Activated CD8-positive, alpha-beta T cell treated with anti-CD3 and anti-CD28 coated beads, Interleukin-2, amount 10 ng/mL, durations not matched to agents 7 days and 5 days (primary cell): Measurements from ENCODE around the gene TRIM54. TPM values are rescaled to one million over a fixed set of nuclear protein-coding genes. Genes with fewer than 3 reads are reported as not detected.
"Not testable (repeated sequence)": the region's sequence is repeated elsewhere in the genome, so short reads cannot be mapped to it uniquely, and the experiment has no call there.

ENCODE experiments used
- ATAC-seq: fragments of 150-1000 bp; cut with Tn5 transposase; one replicate; pipeline ENCODE4 v1.10.0; 2021; ENCODE audit warnings: moderate library complexity
- CTCF ChIA-PET: fragments of 350-600 bp; sonication (Branson Sonifier 250); formaldehyde crosslinking; loops from one replicate; lab custom pipeline; 2021; ENCODE audit warnings: antibody characterized with exemption; lab: Charles Lee
- POLR2A ChIA-PET: fragments of 350-600 bp; sonication (Branson Sonifier 250); formaldehyde crosslinking; loops from one replicate; lab custom pipeline; 2021; ENCODE audit warnings: antibody characterized with exemption; lab: Charles Lee
- DNase-seq: peaks from one replicate; pipeline ENCODE4 v3.0.0-alpha.2; 2020
- H3K27ac Mint-ChIP-seq: one replicate; pipeline ENCODE4 v1.8.0; 2021; ENCODE audit warnings: mild to moderate bottlenecking, mixed read lengths
- H3K27me3 Mint-ChIP-seq: one replicate; pipeline ENCODE4 v1.8.0; 2021; ENCODE audit warnings: low read depth, mixed read lengths
- H3K36me3 Mint-ChIP-seq: one replicate; pipeline ENCODE4 v1.8.0; 2021; ENCODE audit warnings: low read depth, mixed read lengths
- H3K4me1 Mint-ChIP-seq: one replicate; pipeline ENCODE4 v1.8.0; 2021; ENCODE audit warnings: low read depth, mixed read lengths
- H3K4me3 Mint-ChIP-seq: one replicate; pipeline ENCODE4 v1.8.0; 2021; ENCODE audit warnings: mild to moderate bottlenecking, mixed read lengths
- H3K9me3 Mint-ChIP-seq: one replicate; pipeline ENCODE4 v1.8.0; 2022; ENCODE audit warnings: mixed read lengths; ENCODE audit not compliant: insufficient read depth
- total RNA-seq, 2 experiments: library from RNA; stranded (reverse); gene quantifications; one replicate each; pipeline ENCODE4 v1.2.3, GENCODE V29; 2021

The TRIM54 gene
- total RNA-seq, 2 experiments from 2014 or later = 0.26 to 0.31 TPM

DNA sequence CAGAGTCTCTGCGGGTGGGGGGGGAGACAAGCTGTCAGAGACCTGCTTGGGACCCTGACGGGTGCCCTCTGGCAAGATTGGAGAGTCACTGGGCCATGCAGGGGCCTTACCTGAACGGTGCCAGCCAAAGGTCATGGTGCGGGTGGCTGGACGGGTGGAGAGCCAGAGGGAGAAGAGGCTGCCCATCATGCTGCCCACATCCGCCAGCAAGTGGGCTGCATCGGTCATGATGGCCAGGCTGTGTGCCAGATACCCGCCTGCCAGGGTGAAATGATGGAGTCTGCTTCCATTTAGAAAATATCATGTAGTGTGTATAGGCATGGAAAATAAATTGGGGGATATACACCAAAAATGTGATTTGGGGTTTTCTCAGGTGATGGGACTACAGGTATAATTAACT is 24.2 kb upstream of the TRIM54 start:
- CTCF ChIA-PET = interaction anchor here (2.2 kb wide), 1 partner anchor 21 kb away, joined by 8 read pairs; no protein-coding TSS in a partner anchor
- peaks cover 5% of the 10 kb centered on the region for H3K4me1 Mint-ChIP-seq
- peaks cover 38% of the 10 kb centered on the region for H3K27me3 Mint-ChIP-seq
- ATAC-seq = no peak
- no peak for DNase-seq
- no peak overlapping the region for H3K27ac Mint-ChIP-seq
- POLR2A ChIA-PET = no interaction called here
- no peaks in the 10 kb centered on the region for H3K36me3 Mint-ChIP-seq
- H3K4me3 Mint-ChIP-seq = no peak overlapping the region
- H3K9me3 Mint-ChIP-seq = no peaks in the 10 kb centered on the region

DNA sequence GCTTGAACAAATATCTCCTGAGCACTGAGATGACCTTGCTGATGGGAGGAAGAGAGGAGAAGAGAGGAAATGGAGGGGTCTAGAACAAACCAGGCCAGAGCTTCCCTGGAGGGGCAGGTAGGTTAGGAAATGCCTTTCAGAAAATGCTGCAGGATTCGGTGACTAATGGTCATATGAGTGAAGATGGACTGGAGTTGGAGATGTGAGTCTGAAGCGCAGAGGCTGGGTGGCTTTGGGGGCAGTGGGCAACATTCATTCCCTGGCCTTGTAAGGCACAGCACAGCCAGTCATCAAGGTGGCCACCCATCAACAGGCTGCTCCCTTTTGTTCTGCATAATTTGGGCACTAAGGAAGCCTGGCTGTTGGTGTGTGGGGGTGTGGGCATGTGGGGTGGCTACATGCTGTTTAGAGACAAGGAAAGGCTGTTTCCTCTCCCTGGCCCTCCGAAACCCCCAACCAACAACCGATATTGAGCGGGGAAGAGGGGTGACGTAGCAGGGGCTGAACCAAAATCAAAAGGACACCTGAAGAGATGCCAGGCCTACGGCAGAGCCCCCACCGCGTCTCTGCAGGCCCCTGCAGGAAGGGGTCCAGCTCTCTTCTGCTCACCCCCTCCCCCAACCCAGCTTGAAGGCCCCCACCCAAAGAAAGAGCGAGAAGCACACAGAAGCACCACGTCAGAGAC is 20.8 kb upstream of the TRIM54 start:
- Mint-ChIP-seq H3K9me3 (no peaks in the 10 kb centered on the region), H3K27ac (no peak overlapping the region)
- CTCF ChIA-PET = interaction anchor here (1.6 to 6.1 kb wide), 2 partner anchors 41 to 92 kb away, joined by 3 to 45 read pairs; no protein-coding TSS in a partner anchor

DNA sequence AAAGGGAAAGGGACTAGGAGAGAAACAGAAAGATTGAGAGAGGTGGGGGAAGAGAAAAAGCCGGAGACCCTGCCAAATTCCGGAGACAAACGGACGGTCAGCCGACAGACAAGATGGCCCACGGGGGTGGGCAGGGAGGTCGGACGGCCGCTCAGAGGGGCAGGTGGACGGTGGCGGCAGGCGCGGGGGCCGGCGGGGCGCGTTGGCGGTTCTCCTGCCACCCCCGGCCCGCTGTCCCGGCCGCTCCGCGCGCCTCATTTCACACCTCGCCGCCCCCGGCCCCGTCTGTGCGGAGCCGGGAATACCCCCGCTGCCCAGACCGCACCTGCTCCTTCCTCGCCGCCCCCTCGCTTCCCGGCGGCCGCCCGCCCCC is 20.3 kb upstream of the TRIM54 start:
- ATAC-seq (no peak), DNase-seq (no peak)
- peaks cover 26% of the 10 kb centered on the region for H3K4me1 Mint-ChIP-seq
- H3K27me3 Mint-ChIP-seq = peaks cover 46% of the 10 kb centered on the region
- no peaks in the 10 kb centered on the region for H3K9me3 Mint-ChIP-seq
- H3K36me3 Mint-ChIP-seq = no peaks in the 10 kb centered on the region
- H3K4me3 Mint-ChIP-seq = peak overlapping the region; percentile 37
- POLR2A ChIA-PET = no interaction called here
- no peak overlapping the region for H3K27ac Mint-ChIP-seq
- CTCF ChIA-PET = interaction anchor here (1.6 to 6.1 kb wide), 2 partner anchors 41 to 92 kb away, joined by 3 to 45 read pairs; no protein-coding TSS in a partner anchor

More for the DNA sequence above, 20.8 kb upstream of the TRIM54 start:
- POLR2A ChIA-PET = no interaction called here
- H3K36me3 Mint-ChIP-seq = no peaks in the 10 kb centered on the region
- peaks cover 26% of the 10 kb centered on the region for H3K4me1 Mint-ChIP-seq
- peaks cover 46% of the 10 kb centered on the region for H3K27me3 Mint-ChIP-seq
- peak overlapping the region; percentile 37 for H3K4me3 Mint-ChIP-seq
- DNase-seq (no peak), ATAC-seq (no peak)

DNA sequence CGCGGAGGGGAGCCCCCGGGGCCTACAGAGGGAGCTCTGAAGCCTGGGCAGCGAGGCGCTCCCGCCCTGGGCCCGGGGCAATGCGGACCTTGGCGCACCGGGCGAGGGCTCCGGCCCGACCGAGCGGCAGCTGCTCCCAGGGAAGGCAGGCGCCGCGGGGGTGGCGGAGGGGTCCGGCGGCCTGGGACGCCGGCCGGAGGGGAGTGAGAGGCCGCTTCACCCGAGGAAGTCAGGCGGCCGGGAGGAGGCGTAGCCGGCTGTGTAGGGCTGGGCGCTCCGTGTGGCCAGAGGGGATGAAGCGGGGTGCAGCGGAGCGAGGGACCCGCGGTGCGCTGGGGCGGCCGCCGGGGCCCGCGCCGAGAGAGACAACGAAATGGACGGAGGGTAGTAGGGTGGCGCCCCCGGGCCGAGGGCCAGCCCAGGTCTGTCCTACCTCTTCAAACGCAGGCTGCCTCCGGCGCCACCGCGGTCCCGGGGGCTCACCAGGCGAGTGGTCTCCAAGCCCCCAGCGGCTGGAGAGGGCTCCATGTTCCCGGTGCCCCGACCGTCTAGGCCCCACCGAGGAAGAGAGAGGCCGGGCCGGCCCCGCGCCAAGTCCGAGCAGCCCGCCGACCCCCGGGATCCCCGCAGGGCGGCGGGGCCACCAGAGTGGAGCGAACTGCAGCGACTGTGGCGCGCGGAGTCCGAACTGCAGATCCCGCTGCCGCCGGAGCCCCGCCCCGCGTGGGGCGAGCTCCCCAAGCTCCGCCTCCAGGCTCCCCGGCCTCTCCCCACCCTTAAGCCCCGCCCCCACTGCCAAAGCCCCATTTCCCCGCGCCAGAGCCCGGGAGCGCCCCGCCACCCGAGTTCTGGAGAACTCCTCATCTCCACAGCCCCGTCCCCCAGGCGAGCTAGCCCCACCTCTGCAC is 19.6 kb upstream of the TRIM54 start, which contains the start of gene SLC30A3:
SLC30A3 (minus strand) TSS at position 669 of the 908 bp plus-strand sequence; CDS start at position 528, 141 bp downstream.
- H3K4me1 Mint-ChIP-seq = peaks cover 26% of the 10 kb centered on the region
- H3K36me3 Mint-ChIP-seq = no peaks in the 10 kb centered on the region
- POLR2A ChIA-PET = interaction anchor here (1.3 to 2.3 kb wide), 2 partner anchors 14 to 212 kb away, joined by 3 to 7 read pairs; no protein-coding TSS in a partner anchor
- H3K27ac Mint-ChIP-seq = peak within 1 kb of the TSS; percentile 35
- ATAC-seq (peak; percentile 84), DNase-seq (peak; percentile 76)
- H3K27me3 Mint-ChIP-seq = peaks cover 46% of the 10 kb centered on the region
- CTCF ChIA-PET = interaction anchor here (1.6 to 6.1 kb wide), 4 partner anchors 14 to 93 kb away, joined by 3 to 90 read pairs (median 25); partner anchors contain the start of gene TRIM54
- no peaks in the 10 kb centered on the region for H3K9me3 Mint-ChIP-seq
- H3K4me3 Mint-ChIP-seq = peak within 1 kb of the TSS; percentile 76

DNA sequence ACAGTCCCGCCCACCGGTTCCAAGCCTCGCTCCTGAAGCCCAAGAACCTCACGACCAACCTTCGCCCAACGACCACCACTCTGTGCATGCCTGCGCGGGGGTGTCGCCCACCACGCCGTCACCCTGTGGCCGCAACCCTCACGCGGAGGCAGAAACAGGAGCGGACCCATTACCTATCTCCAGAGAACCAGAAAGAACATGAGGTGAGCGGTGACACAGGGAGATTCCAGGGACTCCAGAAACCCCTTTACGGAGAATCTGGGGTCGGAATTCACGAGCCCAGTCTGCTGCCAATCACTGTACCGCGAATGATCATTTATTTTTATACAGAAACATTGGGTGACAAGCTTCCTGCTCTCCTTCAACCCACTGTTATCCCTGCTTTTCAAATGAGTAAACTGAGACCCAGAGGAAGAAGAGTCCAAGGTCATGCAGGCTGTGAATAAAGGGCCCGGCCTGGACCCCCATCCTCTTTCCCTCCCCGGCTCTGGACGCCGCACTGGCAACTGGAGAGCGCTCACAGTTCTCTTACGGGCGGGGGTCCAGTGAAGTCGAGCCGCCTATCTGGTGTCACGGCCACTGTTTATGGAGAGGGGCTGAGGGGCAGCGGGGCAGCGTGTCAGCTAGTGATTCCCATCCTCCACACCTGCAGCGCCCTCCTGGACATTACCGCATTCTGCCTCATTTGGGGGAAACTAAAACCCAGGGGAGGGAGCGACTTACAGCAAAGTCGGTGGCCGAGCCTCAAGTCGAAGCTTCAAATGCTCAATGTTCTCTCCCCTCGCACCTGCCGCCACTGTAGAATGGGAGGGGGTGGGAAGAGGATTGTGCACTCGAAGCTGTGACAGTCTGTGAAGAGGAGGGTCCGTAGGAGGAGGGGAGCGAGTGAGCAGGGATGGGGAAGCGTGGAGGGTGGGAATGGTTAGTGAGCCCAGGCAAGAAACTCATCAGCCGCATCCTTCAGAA is 18.7 kb upstream of the TRIM54 start:
- DNase-seq (no peak), ATAC-seq (no peak)
- peaks cover 46% of the 10 kb centered on the region for H3K27me3 Mint-ChIP-seq
- peak overlapping the region; percentile 35 for H3K27ac Mint-ChIP-seq
- H3K36me3 Mint-ChIP-seq = no peaks in the 10 kb centered on the region
- H3K4me1 Mint-ChIP-seq = peaks cover 26% of the 10 kb centered on the region
- ChIA-PET CTCF (interaction anchor here (1.1 to 6.1 kb wide), 6 partner anchors 14 to 165 kb away, joined by 3 to 90 read pairs (median 4); partner anchors contain the start of genes NRBP1, PREB and TRIM54), POLR2A (interaction anchor here (1.3 to 2.3 kb wide), 2 partner anchors 15 to 213 kb away, joined by 3 to 7 read pairs; no protein-coding TSS in a partner anchor)
- H3K4me3 Mint-ChIP-seq = peak overlapping the region; percentile 76
- no peaks in the 10 kb centered on the region for H3K9me3 Mint-ChIP-seq

DNA sequence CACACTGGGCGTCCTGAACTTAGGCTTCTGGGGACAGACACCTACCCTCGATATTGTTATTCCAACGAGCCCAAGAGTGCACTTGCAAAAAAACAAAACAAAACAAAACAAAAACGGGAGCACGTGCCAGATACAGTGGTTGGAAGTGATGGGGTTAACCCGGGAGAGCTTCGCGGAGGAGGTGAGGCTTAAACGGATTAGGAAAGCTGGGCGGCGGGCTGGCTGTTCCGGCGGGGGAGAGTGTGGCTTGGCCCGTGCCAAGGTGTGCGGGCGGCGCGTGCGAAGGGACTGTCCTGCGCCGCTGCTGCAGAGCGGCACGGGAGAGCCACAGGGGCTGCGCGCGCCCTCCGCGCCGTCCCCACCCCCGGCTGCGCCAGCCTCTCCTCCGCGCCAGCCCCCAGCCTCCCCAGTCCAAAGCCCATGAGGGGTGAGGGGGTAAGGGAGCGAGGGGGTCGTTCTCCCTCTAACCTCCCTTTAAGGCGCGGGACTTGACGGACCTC is 17.9 kb upstream of the TRIM54 start:
- H3K9me3 Mint-ChIP-seq = no peaks in the 10 kb centered on the region
- no peaks in the 10 kb centered on the region for H3K36me3 Mint-ChIP-seq
- DNase-seq = no peak
- peaks cover 26% of the 10 kb centered on the region for H3K4me1 Mint-ChIP-seq
- H3K4me3 Mint-ChIP-seq = peak overlapping the region; percentile 76
- POLR2A ChIA-PET = interaction anchor here (0.6 to 2.3 kb wide), 2 partner anchors 16 to 20 kb away, joined by 4 to 7 read pairs; no protein-coding TSS in a partner anchor
- CTCF ChIA-PET = interaction anchor here (1.0 to 6.1 kb wide), 11 partner anchors 8 to 165 kb away, joined by 3 to 90 read pairs (median 4); partner anchors contain the start of genes NRBP1, PREB and TRIM54
- no peak overlapping the region for H3K27ac Mint-ChIP-seq
- peaks cover 42% of the 10 kb centered on the region for H3K27me3 Mint-ChIP-seq
- peak; percentile 45 for ATAC-seq

DNA sequence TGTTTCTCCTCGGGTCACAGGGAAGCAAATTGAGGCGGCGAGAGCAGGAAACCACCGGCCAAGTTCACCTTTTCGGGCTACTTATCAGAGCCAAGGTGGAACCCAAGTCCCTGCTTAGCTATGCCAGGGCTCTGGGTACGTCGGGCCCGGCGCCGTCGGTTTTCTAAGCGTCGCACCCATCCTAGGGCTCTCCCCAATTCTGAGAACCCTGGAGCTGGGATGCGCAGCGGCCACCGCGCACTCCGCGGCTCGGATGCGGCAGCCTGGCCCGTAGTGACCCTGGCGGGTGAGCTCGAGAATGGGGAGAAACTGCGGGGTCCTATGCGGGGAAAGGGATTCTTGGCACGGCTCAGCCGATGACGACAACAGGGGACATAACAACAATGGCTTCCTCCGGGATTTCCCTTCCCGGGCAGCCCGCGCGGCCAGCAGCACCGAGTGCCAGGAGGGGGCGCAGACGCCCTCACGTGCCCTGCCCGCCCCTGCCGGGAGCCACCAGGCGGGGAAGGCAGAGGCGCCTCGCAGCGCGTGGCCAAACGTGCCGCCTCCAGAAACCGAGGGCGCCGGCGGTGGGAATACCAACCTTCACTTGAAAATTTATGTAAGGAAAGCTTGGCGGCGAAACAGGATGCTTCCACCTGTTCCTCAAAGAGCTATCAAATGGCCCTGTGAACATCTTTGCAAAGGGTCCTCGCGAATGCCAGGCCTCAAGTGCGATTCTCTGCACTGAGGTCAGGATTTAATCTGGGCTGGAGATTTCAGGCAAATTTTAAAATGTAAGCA is 17.3 kb upstream of the TRIM54 start:
- no peak overlapping the region for H3K27ac Mint-ChIP-seq
- ChIA-PET POLR2A (interaction anchor here (0.6 to 1.4 kb wide), 3 partner anchors 15 to 213 kb away, joined by 3 to 4 read pairs (median 3); partner anchors contain the start of gene AGBL5), CTCF (interaction anchor here (1.0 to 6.1 kb wide), 13 partner anchors 8 to 178 kb away, joined by 3 to 90 read pairs (median 4); partner anchors contain the start of genes KHK, NRBP1 and TRIM54)

DNA sequence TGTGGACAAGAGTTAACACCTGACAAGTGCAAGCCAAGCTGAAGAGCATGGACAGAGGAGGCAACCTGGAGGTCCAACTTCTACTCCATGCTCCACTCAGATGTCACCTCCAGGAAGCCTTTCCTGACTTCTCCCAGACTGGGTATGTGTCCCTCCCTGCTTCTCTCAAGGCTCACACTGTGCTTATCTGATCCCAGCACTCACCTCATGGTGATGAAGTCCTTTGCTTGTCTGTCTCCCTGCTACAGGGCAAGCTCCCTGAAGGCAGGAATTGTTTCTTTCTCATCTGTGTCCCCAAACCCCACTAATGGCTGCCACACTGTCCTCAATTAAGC is 16.7 kb upstream of the TRIM54 start:
- CTCF ChIA-PET = interaction anchor here (1.1 to 6.1 kb wide), 11 partner anchors 8 to 179 kb away, joined by 3 to 90 read pairs (median 4); partner anchors contain the start of genes KHK and TRIM54
- Mint-ChIP-seq H3K27me3 (peaks cover 40% of the 10 kb centered on the region), H3K9me3 (no peaks in the 10 kb centered on the region), H3K36me3 (no peaks in the 10 kb centered on the region), H3K4me1 (peaks cover 26% of the 10 kb centered on the region), H3K4me3 (no peak overlapping the region), H3K27ac (no peak overlapping the region)
- ATAC-seq (no peak), DNase-seq (no peak)
- POLR2A ChIA-PET = interaction anchor here (0.9 to 1.4 kb wide), 2 partner anchors 14 to 214 kb away, joined by 3 read pairs; partner anchors contain the start of gene AGBL5

More for the DNA sequence above, 17.3 kb upstream of the TRIM54 start:
- Mint-ChIP-seq H3K4me3 (peak overlapping the region; percentile 48), H3K36me3 (no peaks in the 10 kb centered on the region), H3K9me3 (no peaks in the 10 kb centered on the region), H3K4me1 (peaks cover 26% of the 10 kb centered on the region), H3K27me3 (peaks cover 43% of the 10 kb centered on the region)
- peak; percentile 50 for ATAC-seq
- DNase-seq = peak; percentile 43

DNA sequence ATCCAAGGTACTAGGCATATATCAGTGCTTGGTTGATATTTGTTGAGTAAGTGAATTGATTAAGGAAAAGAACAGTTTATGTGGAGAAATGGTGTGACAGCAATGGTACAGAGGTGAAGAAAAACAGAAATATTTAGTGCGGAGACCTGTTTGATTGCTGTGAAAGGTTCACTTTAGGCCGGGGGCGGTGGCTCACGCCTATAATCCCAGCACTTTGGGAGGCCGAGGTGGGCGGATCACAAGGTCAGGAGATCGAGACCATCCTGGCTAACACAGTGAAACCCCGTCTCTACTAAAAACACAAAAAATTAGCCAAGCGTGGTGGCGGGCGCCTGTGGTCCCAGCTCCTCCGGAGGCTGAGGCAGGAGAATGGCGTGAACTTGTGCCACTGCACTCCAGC is 13.9 kb upstream of the TRIM54 start:
- POLR2A ChIA-PET, H3K4me3 Mint-ChIP-seq: not testable (repeated sequence)
- CTCF ChIA-PET = interaction anchor here (1.1 to 6.1 kb wide), 2 partner anchors 13 to 35 kb away, joined by 3 to 90 read pairs; partner anchors contain the start of gene TRIM54

More for the DNA sequence above, 13.9 kb upstream of the TRIM54 start:
- peaks cover 27% of the 10 kb centered on the region for H3K4me1 Mint-ChIP-seq
- H3K27me3 Mint-ChIP-seq = peaks cover 25% of the 10 kb centered on the region
- H3K36me3 Mint-ChIP-seq, ATAC-seq, H3K9me3 Mint-ChIP-seq, H3K27ac Mint-ChIP-seq, DNase-seq: not testable (repeated sequence)
